GM20000 (cell line): ENCODE results near the gene MAP3K12.
"Not testable (repeated sequence)": the region's sequence is repeated elsewhere in the genome, so short reads cannot be mapped to it uniquely, and the experiment has no call there.

Experiments used
- DNase-seq: peaks from one replicate; pipeline ENCODE4 v3.0.0; 2012; ENCODE audit warnings: low spot score
- CTCF ChIP-seq: IDR thresholded peaks from 2 replicates; pipeline ENCODE4 v1.5.1; 2012; ENCODE audit warnings: mild to moderate bottlenecking, control low read depth; ENCODE audit errors: extremely low read depth, missing control alignments

The MAP3K12 gene

GRCh38 chr12:53441040-53441833 is 58.0 kb downstream of the MAP3K12 start, which contains the start of gene PRR13:
TSS of gene PRR13 (plus strand) at chr12:53441734. CDS start at chr12:53442715, 981 bp downstream.
- peak; percentile 97 for DNase-seq
- no peak for TF ChIP-seq CTCF

GRCh38 chr12:53439582-53439981 is 59.7 kb downstream of the MAP3K12 start:
- not testable (repeated sequence) for DNase-seq

GRCh38 chr12:53435326-53435725 is 63.9 kb downstream of the MAP3K12 start:
- DNase-seq, result not testable (repeated sequence)

- TF ChIP-seq CTCF, result no peak
- no peak for DNase-seq
These were observed 68.1 kb downstream of the MAP3K12 start for GRCh38 chr12:53431187-53431586.

- no peak for TF ChIP-seq CTCF
- DNase-seq, result no peak
These were observed 69.1 kb downstream of the MAP3K12 start for GRCh38 chr12:53430116-53430515.
